ENCODE data around the gene TAOK2.

- no peak for TF ChIP-seq EZH2 (IDR thresholded peaks at IDR 0.05; ENCODE audit: borderline replicate concordance, low read length)
- TF ChIP-seq, protein P1, sequence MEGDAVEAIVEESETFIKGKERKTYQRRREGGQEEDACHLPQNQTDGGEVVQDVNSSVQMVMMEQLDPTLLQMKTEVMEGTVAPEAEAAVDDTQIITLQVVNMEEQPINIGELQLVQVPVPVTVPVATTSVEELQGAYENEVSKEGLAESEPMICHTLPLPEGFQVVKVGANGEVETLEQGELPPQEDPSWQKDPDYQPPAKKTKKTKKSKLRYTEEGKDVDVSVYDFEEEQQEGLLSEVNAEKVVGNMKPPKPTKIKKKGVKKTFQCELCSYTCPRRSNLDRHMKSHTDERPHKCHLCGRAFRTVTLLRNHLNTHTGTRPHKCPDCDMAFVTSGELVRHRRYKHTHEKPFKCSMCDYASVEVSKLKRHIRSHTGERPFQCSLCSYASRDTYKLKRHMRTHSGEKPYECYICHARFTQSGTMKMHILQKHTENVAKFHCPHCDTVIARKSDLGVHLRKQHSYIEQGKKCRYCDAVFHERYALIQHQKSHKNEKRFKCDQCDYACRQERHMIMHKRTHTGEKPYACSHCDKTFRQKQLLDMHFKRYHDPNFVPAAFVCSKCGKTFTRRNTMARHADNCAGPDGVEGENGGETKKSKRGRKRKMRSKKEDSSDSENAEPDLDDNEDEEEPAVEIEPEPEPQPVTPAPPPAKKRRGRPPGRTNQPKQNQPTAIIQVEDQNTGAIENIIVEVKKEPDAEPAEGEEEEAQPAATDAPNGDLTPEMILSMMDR (IDR thresholded peaks at IDR 0.05; ENCODE audit: low read length): no peak
Measured at GRCh38 chr16:30028438-30029076, 54.9 kb downstream of the TAOK2 start.

Data from OCI-LY1 (cell line).